H9 (cell line): ENCODE measurements around the gene TRUB2. TPM values are rescaled to one million over a fixed set of nuclear protein-coding genes. Genes with fewer than 3 reads are reported as not detected.

ENCODE experiments used
- DNase-seq: peaks from one replicate; pipeline ENCODE4 v3.0.0-alpha.2; 2017
- H2AFZ ChIP-seq: one replicate; pipeline ENCODE4 v1.6.1; 2013; ENCODE audit warnings: mild to moderate bottlenecking, low read length, control low read depth, moderate library complexity
- H2AK5ac ChIP-seq: 2 replicates; pipeline ENCODE4 v1.6.1; 2013; ENCODE audit warnings: low read length, control low read depth, mixed read lengths; ENCODE audit not compliant: insufficient read length
- H2BK120ac ChIP-seq: one replicate; pipeline ENCODE4 v1.6.1; 2013; ENCODE audit warnings: low read depth, mild to moderate bottlenecking, low read length, control low read depth, inconsistent platforms; ENCODE audit not compliant: poor library complexity, severe bottlenecking
- H2BK12ac ChIP-seq: 2 replicates; pipeline ENCODE4 v1.6.1; 2013; ENCODE audit warnings: low read length, control low read depth, mixed read lengths, low read depth; ENCODE audit not compliant: insufficient read length
- H2BK15ac ChIP-seq: 2 replicates; pipeline ENCODE4 v1.6.1; 2013; ENCODE audit warnings: low read depth, low read length, control low read depth
- H2BK20ac ChIP-seq: one replicate; pipeline ENCODE4 v1.6.1; 2013; ENCODE audit warnings: low read depth, mild to moderate bottlenecking, low read length, control low read depth, inconsistent platforms; ENCODE audit not compliant: poor library complexity, severe bottlenecking
- H2BK5ac ChIP-seq: 2 replicates; pipeline ENCODE4 v1.6.1; 2013; ENCODE audit warnings: low read length, control low read depth, mixed read lengths; ENCODE audit not compliant: insufficient read length
- H3K14ac ChIP-seq: 2 replicates; pipeline ENCODE4 v1.6.1; 2013; ENCODE audit warnings: low read length, control low read depth; ENCODE audit not compliant: insufficient read depth
- H3K18ac ChIP-seq: 2 replicates; pipeline ENCODE4 v1.6.1; 2013; ENCODE audit warnings: low read depth, mild to moderate bottlenecking, mixed read lengths, low read length, control low read depth; ENCODE audit not compliant: insufficient read length
- H3K23ac ChIP-seq: 2 replicates; pipeline ENCODE4 v1.6.1; 2013; ENCODE audit warnings: low read length, control low read depth, mixed read lengths, low read depth; ENCODE audit not compliant: insufficient read length
- H3K23me2 ChIP-seq: 2 replicates; pipeline ENCODE4 v1.6.1; 2013; ENCODE audit warnings: low read depth, mild to moderate bottlenecking, mixed read lengths, low read length, control low read depth; ENCODE audit not compliant: insufficient read length, poor library complexity, severe bottlenecking
- H3K27ac ChIP-seq: 2 replicates; pipeline ENCODE4 v1.5.1; 2013; ENCODE audit warnings: low read length, control low read depth, mixed read lengths, low read depth; ENCODE audit not compliant: insufficient read length
- H3K27me3 ChIP-seq: 2 replicates; pipeline ENCODE4 v1.6.1; 2013; ENCODE audit warnings: low read length, control low read depth, inconsistent platforms; ENCODE audit not compliant: insufficient read depth
- H3K4ac ChIP-seq: 2 replicates; pipeline ENCODE4 v1.6.1; 2013; ENCODE audit warnings: low read depth, mild to moderate bottlenecking, control low read depth, inconsistent platforms, low read length, moderate library complexity
- H3K4me1 ChIP-seq: 2 replicates; pipeline ENCODE4 v1.6.1; 2013; ENCODE audit warnings: low read length, control low read depth, inconsistent platforms; ENCODE audit not compliant: insufficient read depth
- H3K4me2 ChIP-seq: 2 replicates; pipeline ENCODE4 v1.6.1; 2013; ENCODE audit warnings: low read length, control low read depth, mixed read lengths; ENCODE audit not compliant: insufficient read length, insufficient read depth
- H3K56ac ChIP-seq: 2 replicates; pipeline ENCODE4 v1.6.1; 2013; ENCODE audit warnings: low read depth, mild to moderate bottlenecking, mixed read lengths, low read length, control low read depth; ENCODE audit not compliant: insufficient read length
- H3K79me1 ChIP-seq: 2 replicates; pipeline ENCODE4 v1.6.1; 2013; ENCODE audit warnings: low read depth, mild to moderate bottlenecking, moderate library complexity, low read length, control low read depth, inconsistent platforms; ENCODE audit not compliant: insufficient read depth, poor library complexity, severe bottlenecking
- H3K79me2 ChIP-seq: 2 replicates; pipeline ENCODE4 v1.6.1; 2013; ENCODE audit warnings: low read length, control low read depth, inconsistent platforms; ENCODE audit not compliant: insufficient read depth
- H3K9ac ChIP-seq: 2 replicates; pipeline ENCODE4 v1.6.1; 2013; ENCODE audit warnings: low read length, control low read depth, mixed read lengths; ENCODE audit not compliant: insufficient read length; ENCODE audit errors: extremely low read depth
- H3K9me3 ChIP-seq: one replicate; pipeline ENCODE4 v1.6.1; 2013; ENCODE audit warnings: low read depth, low read length, inconsistent platforms; ENCODE audit not compliant: control insufficient read depth
- H3T11ph ChIP-seq: one replicate; pipeline ENCODE4 v1.6.1; 2013; ENCODE audit warnings: mild to moderate bottlenecking, low read length, control low read depth, inconsistent platforms
- H4K20me1 ChIP-seq: one replicate; pipeline ENCODE4 v1.6.1; 2013; ENCODE audit not compliant: control insufficient read depth, insufficient read length, insufficient read depth
- H4K5ac ChIP-seq: 2 replicates; pipeline ENCODE4 v1.6.1; 2013; ENCODE audit warnings: low read depth, mild to moderate bottlenecking, mixed read lengths, low read length, control low read depth; ENCODE audit not compliant: insufficient read length
- H4K8ac ChIP-seq: replicated peaks from 2 replicates; pipeline ENCODE4 v1.6.1; 2013; ENCODE audit warnings: low read length, control low read depth, mixed read lengths, low read depth; ENCODE audit not compliant: insufficient read length
- H4K91ac ChIP-seq: 2 replicates; pipeline ENCODE4 v1.6.1; 2013; ENCODE audit warnings: low read depth, mild to moderate bottlenecking, moderate library complexity, mixed read lengths, low read length, control low read depth; ENCODE audit not compliant: insufficient read length
- H3K27ac Mint-ChIP-seq, 3 experiments: 2 replicates in 2 of 3; 3 replicates in 1 of 3; pipeline ENCODE4 v1.8.0; 2020 to 2021; ENCODE audit warnings: mixed read lengths in 3 of 3, mild to moderate bottlenecking in 1 of 3, moderate library complexity in 1 of 3
- H3K27me3 Mint-ChIP-seq: 2 replicates; pipeline ENCODE4 v1.8.0; 2021; ENCODE audit warnings: low read depth, mild to moderate bottlenecking, moderate library complexity, mixed read lengths
- H3K36me3 Mint-ChIP-seq, 3 experiments: 2 replicates in 2 of 3; 3 replicates in 1 of 3; pipeline ENCODE4 v1.8.0; 2020 to 2021; ENCODE audit warnings: low read depth in 3 of 3, mixed read lengths in 3 of 3; ENCODE audit not compliant: insufficient read depth in 1 of 3
- H3K4me1 Mint-ChIP-seq, 2 experiments: 2 replicates each; pipeline ENCODE4 v1.8.0; 2020; ENCODE audit warnings: mixed read lengths in 2 of 2
- H3K4me3 Mint-ChIP-seq, 2 experiments: 2 replicates in 1 of 2; 3 replicates in 1 of 2; pipeline ENCODE4 v1.8.0; 2020 to 2021; ENCODE audit warnings: mild to moderate bottlenecking in 2 of 2, mixed read lengths in 2 of 2, moderate library complexity in 1 of 2
- H3K9me3 Mint-ChIP-seq, 2 experiments: 2 replicates in 1 of 2; 3 replicates in 1 of 2; pipeline ENCODE4 v1.8.0; 2020; ENCODE audit warnings: mild to moderate bottlenecking in 2 of 2, mixed read lengths in 2 of 2, moderate library complexity in 1 of 2
- WGBS: extraction: QIAGEN DNeasy Blood & Tissue Kit; methylation state at CpG from one replicate; pipeline ENCODE4 v1.1.7; 2013; ENCODE audit warnings: missing lambda C conversion rate, low lambda C conversion rate, mixed read lengths; ENCODE audit not compliant: insufficient read length; ENCODE audit errors: extremely low coverage; 5-methylcytosine and 5-hydroxymethylcytosine counted together
- total RNA-seq: library from RNA; stranded (reverse); gene quantifications from 2 replicates; pipeline ENCODE4 v1.2.1, GENCODE V29; 2021
- TF ChIP-seq, protein P1 (sequence below): fragments of 200-600 bp; sonication (generic); conservative IDR thresholded peaks from 3 replicates; pipeline ENCODE4 v1.8.0; 2021; ENCODE audit warnings: antibody characterized with exemption, mild to moderate bottlenecking

TRUB2 gene
- total RNA-seq, 1 experiment from 2014 or later: 38.3 TPM

DNA sequence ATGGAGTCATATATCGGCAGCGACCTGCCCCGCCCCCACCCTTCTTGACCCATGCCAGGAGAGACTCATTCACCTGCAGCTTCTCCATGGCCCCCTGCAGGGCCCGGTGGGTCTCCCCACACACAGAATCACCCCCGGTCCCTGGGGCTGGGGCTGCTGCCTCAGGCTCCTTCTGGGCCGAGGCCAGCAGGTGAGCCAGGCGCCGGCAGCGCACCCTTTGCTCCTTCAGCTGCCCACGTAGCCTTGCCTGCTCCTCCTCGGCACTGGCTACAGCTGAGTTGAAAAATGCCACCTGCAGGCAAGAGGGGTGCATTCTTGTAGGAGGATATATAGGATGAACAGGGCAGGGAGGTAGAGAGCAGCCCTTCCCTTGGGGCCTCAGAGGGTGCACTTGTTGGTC is 64.3 kb downstream of the TRUB2 start:
- Histone ChIP-seq H3K56ac (no peak overlapping the region), H3K27me3 (no peaks in the 10 kb centered on the region), H4K91ac (no peak overlapping the region), H3K18ac (no peak overlapping the region), H3K23ac (no peak overlapping the region), H2BK15ac (no peak overlapping the region), H4K8ac (no peak overlapping the region), H3K4me2 (no peak overlapping the region), H3T11ph (no peak overlapping the region), H4K5ac (no peak overlapping the region), H3K27ac (no peak overlapping the region), H3K79me1 (no peaks in the 10 kb centered on the region), H2BK5ac (no peak overlapping the region), H3K9me3 (no peaks in the 10 kb centered on the region), H2BK120ac (no peak overlapping the region), H2BK20ac (no peak overlapping the region), H3K4me1 (no peaks in the 10 kb centered on the region), H3K23me2 (no peaks in the 10 kb centered on the region), H2AFZ (no peak overlapping the region), H3K79me2 (no peaks in the 10 kb centered on the region), H3K14ac (no peak overlapping the region), H2BK12ac (no peak overlapping the region), H3K9ac (no peak overlapping the region), H3K4ac (no peak overlapping the region), H2AK5ac (no peak overlapping the region), H4K20me1 (no peaks in the 10 kb centered on the region)
- peaks cover 23 to 59% (median 47%) of the 10 kb centered on the region in 3 experiments for H3K36me3 Mint-ChIP-seq
- no peaks in the 10 kb centered on the region; the same call in 1 of the 2 replicates for H3K27me3 Mint-ChIP-seq
- peaks cover 2 to 19% of the 10 kb centered on the region in 2 experiments for H3K4me1 Mint-ChIP-seq
- no peaks in the 10 kb centered on the region for H3K9me3 Mint-ChIP-seq
- no peak for DNase-seq
- no CpG with 5 or more reads among the region's 11 CpGs for WGBS
- TF ChIP-seq, protein P1, sequence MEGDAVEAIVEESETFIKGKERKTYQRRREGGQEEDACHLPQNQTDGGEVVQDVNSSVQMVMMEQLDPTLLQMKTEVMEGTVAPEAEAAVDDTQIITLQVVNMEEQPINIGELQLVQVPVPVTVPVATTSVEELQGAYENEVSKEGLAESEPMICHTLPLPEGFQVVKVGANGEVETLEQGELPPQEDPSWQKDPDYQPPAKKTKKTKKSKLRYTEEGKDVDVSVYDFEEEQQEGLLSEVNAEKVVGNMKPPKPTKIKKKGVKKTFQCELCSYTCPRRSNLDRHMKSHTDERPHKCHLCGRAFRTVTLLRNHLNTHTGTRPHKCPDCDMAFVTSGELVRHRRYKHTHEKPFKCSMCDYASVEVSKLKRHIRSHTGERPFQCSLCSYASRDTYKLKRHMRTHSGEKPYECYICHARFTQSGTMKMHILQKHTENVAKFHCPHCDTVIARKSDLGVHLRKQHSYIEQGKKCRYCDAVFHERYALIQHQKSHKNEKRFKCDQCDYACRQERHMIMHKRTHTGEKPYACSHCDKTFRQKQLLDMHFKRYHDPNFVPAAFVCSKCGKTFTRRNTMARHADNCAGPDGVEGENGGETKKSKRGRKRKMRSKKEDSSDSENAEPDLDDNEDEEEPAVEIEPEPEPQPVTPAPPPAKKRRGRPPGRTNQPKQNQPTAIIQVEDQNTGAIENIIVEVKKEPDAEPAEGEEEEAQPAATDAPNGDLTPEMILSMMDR: no peak
- H3K4me3 Mint-ChIP-seq: no peak overlapping the region; a peak in 1 of 5 replicates
- H3K27ac Mint-ChIP-seq: no peak overlapping the region; a peak in 1 of 7 replicates
